ENCODE results near the gene REXO4. TPM values are rescaled to one million over a fixed set of nuclear protein-coding genes. Genes with fewer than 3 reads are reported as not detected.

REXO4 gene
- total RNA-seq, 1 donor from 2014 or later = 16.8 TPM

DNA sequence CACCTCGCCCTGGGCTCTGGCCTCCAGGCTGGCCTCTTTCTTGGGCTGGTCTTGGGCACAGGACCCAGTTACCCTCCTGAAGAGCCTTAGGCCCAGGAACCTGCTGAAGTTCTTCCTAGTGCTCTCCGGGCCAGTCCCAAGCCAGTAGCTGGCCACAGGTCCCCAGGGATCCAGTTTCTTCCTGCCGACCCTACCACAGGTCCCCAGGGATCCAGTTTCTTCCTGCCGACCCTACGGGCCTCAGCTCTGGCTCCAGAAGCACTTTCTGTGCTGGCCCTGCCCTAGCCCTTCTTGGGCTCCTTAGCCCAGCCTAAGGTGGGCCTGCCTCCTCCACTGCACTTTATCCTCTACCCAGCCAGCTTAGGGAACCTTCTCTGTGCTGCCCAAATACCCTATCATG, 23.8 kb upstream of the REXO4 start:
- H3K27me3 Mint-ChIP-seq (ENCODE audit: low read depth) = peaks cover 9% of the 10 kb centered on the region
- TF ChIP-seq, protein P1, sequence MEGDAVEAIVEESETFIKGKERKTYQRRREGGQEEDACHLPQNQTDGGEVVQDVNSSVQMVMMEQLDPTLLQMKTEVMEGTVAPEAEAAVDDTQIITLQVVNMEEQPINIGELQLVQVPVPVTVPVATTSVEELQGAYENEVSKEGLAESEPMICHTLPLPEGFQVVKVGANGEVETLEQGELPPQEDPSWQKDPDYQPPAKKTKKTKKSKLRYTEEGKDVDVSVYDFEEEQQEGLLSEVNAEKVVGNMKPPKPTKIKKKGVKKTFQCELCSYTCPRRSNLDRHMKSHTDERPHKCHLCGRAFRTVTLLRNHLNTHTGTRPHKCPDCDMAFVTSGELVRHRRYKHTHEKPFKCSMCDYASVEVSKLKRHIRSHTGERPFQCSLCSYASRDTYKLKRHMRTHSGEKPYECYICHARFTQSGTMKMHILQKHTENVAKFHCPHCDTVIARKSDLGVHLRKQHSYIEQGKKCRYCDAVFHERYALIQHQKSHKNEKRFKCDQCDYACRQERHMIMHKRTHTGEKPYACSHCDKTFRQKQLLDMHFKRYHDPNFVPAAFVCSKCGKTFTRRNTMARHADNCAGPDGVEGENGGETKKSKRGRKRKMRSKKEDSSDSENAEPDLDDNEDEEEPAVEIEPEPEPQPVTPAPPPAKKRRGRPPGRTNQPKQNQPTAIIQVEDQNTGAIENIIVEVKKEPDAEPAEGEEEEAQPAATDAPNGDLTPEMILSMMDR (IDR thresholded peaks at IDR 0.05) = no peak
- no peak overlapping the region for H3K27ac Mint-ChIP-seq (ENCODE audit: unreplicated experiment)
- H3K4me1 Mint-ChIP-seq (ENCODE audit: low read depth) = no peaks in the 10 kb centered on the region
- no peaks in the 10 kb centered on the region for H3K36me3 Mint-ChIP-seq (ENCODE audit: low read depth)
- H3K4me3 Mint-ChIP-seq (ENCODE audit: unreplicated experiment) = no peak overlapping the region
- no peak for DNase-seq (ENCODE audit: low spot score)
- no peaks in the 10 kb centered on the region for H3K9me3 Mint-ChIP-seq (ENCODE audit: low read depth)

DNA sequence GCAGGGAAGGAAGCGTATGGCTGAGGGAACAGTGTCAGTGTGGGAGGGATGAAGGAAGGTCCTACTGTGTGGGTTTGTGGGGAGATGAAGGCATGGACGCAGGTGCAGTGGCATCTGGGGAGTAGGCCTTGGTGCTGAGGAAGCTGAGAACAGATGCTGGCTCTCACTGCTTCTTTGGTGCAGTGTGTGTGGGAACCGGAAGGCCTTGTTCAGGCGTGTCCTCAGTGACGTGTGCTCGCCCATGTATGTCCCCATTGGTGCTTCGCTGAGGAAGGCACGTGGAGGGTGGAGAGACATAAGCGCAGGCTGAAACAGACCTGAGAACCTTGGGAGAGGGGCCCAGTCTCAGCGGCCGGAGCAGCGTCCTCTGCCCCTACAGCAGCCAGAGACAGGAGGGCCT, 23.1 kb upstream of the REXO4 start:
- TF ChIP-seq, protein P1 (IDR thresholded peaks at IDR 0.05) = no peak
- no peak for DNase-seq (ENCODE audit: low spot score)
- Mint-ChIP-seq H3K4me1 (ENCODE audit: low read depth) (no peaks in the 10 kb centered on the region), H3K36me3 (ENCODE audit: low read depth) (no peaks in the 10 kb centered on the region), H3K9me3 (ENCODE audit: low read depth) (no peaks in the 10 kb centered on the region), H3K27ac (ENCODE audit: unreplicated experiment) (no peak overlapping the region), H3K27me3 (ENCODE audit: low read depth) (peaks cover 3% of the 10 kb centered on the region), H3K4me3 (ENCODE audit: unreplicated experiment) (no peak overlapping the region)

DNA sequence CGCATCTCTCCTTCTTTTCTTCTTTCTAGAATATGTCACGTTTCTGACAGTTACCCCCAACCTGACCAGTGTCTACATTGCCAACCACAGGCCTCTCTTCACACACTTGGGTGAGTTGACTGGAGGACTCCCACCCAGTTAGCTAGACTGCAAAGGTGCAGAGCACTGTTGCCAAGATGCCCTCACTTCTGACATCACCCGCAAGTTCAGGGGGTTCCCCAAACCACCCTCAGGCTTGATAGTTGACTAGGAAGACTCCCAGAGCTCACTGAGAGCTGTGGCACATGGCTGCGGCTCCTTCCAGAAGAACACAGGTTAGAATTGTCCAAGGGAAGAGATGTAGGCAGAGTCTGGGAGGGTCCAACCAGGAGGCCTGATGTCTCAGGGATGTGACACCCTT, 21.5 kb upstream of the REXO4 start:
- H3K27me3 Mint-ChIP-seq (ENCODE audit: low read depth) = no peaks in the 10 kb centered on the region
- no peaks in the 10 kb centered on the region for H3K9me3 Mint-ChIP-seq (ENCODE audit: low read depth)
- no peak overlapping the region for H3K4me3 Mint-ChIP-seq (ENCODE audit: unreplicated experiment)
- no peaks in the 10 kb centered on the region for H3K4me1 Mint-ChIP-seq (ENCODE audit: low read depth)
- no peak for DNase-seq (ENCODE audit: low spot score)
- TF ChIP-seq, protein P1 (IDR thresholded peaks at IDR 0.05) = no peak
- H3K36me3 Mint-ChIP-seq (ENCODE audit: low read depth) = no peaks in the 10 kb centered on the region
- no peak overlapping the region for H3K27ac Mint-ChIP-seq (ENCODE audit: unreplicated experiment)

DNA sequence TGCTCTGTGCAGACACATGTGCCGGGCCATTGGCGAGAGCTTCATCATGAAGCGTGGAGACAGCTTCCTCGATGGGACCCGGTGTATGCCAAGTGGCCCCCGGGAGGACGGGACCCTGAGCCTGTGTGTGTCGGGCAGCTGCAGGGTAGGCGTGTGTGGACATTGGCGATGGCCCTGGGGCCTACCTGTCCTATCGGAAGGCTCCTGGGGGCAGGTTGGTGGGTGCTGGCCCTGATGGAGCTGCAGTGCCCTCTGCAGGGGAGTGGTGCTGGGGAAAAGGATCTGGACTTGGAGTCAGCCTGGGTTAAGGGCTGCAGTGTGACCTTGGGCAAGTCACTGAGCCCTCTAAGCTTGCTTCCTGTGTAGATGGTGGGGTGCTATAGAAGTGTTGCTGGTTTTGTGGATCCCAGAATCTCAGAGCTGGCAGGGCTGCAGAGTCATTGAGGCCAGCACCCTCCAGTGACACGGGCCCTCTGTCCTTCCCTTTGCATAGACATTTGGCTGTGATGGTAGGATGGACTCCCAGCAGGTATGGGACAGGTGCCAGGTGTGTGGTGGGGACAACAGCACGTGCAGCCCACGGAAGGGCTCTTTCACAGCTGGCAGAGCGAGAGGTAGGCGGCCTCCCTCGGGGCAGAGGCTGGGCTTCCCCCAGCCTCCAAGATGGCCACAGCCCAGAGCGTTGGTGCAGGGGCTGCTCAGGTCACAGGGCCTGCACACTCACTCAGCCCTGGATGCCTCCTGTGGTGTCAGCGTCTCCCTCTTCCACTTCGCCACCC, 20.1 kb upstream of the REXO4 start:
- Mint-ChIP-seq H3K27me3 (ENCODE audit: low read depth) (no peaks in the 10 kb centered on the region), H3K9me3 (ENCODE audit: low read depth) (no peaks in the 10 kb centered on the region), H3K4me1 (ENCODE audit: low read depth) (no peaks in the 10 kb centered on the region), H3K27ac (ENCODE audit: unreplicated experiment) (no peak overlapping the region), H3K36me3 (ENCODE audit: low read depth) (peaks cover under 1% of the 10 kb centered on the region), H3K4me3 (ENCODE audit: unreplicated experiment) (no peak overlapping the region)
- TF ChIP-seq, protein P1 (IDR thresholded peaks at IDR 0.05) = peak; percentile 34
- no peak for DNase-seq (ENCODE audit: low spot score)

DNA sequence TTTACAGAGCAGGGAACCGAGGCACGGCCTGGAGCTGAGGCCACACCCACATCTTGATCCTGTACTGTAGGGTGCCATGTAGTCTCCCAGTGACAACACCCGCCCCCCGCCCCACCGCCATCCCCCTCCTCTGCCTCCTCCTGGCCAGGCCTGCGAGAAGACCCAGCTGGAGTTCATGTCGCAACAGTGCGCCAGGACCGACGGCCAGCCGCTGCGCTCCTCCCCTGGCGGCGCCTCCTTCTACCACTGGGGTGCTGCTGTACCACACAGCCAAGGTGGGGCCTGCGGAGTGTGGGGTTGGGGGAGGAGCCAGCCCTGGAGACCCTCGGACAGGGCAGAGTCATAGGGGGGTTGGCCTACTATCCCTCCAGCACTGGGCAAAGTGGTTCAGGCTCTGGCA, 18.9 kb upstream of the REXO4 start:
- TF ChIP-seq, protein P1 (IDR thresholded peaks at IDR 0.05) = no peak
- peaks cover 3% of the 10 kb centered on the region for H3K36me3 Mint-ChIP-seq (ENCODE audit: low read depth)
- no peak overlapping the region for H3K4me3 Mint-ChIP-seq (ENCODE audit: unreplicated experiment)
- DNase-seq (ENCODE audit: low spot score) = no peak
- H3K4me1 Mint-ChIP-seq (ENCODE audit: low read depth) = no peaks in the 10 kb centered on the region
- H3K27ac Mint-ChIP-seq (ENCODE audit: unreplicated experiment) = no peak overlapping the region
- no peaks in the 10 kb centered on the region for H3K9me3 Mint-ChIP-seq (ENCODE audit: low read depth)
- no peaks in the 10 kb centered on the region for H3K27me3 Mint-ChIP-seq (ENCODE audit: low read depth)

All from chondrocyte (in vitro differentiated cells).